SK-N-SH (cell line): ENCODE data around the gene PXMP4.

ENCODE experiments used
- MXI1 ChIP-seq: IDR thresholded peaks from 2 replicates; pipeline ENCODE4 v1.6.1; 2012; ENCODE audit warnings: mild to moderate bottlenecking, low read depth, low read length, improper control_type of control experiment
- RAD21 ChIP-seq: IDR thresholded peaks from 2 replicates; pipeline ENCODE4 v1.6.1; 2012; ENCODE audit warnings: mild to moderate bottlenecking, low read length
- RFX5 ChIP-seq: IDR thresholded peaks from 2 replicates; pipeline ENCODE4 v1.6.1; 2012; ENCODE audit warnings: mild to moderate bottlenecking, improper control_type of control experiment, low read length
- TAF1 ChIP-seq: IDR thresholded peaks from 2 replicates; pipeline ENCODE4 v1.6.1; 2012; ENCODE audit warnings: low read depth, mild to moderate bottlenecking, low read length, moderate library complexity, borderline replicate concordance
- YY1 ChIP-seq: IDR thresholded peaks from 2 replicates; pipeline ENCODE4 v1.4.0; 2012; ENCODE audit warnings: low read depth, mild to moderate bottlenecking
- TF ChIP-seq, protein P1 (sequence below): IDR thresholded peaks from 2 replicates; pipeline ENCODE4 v1.6.1; 2012; ENCODE audit warnings: mild to moderate bottlenecking, low read depth, low read length, moderate library complexity
- TF ChIP-seq, protein P2 (sequence below): fragments of 200-600 bp; sonication (generic); IDR thresholded peaks from 2 replicates; pipeline ENCODE4 v1.6.1; 2017; ENCODE audit warnings: antibody characterized with exemption, mild to moderate bottlenecking, moderate library complexity

DNA sequence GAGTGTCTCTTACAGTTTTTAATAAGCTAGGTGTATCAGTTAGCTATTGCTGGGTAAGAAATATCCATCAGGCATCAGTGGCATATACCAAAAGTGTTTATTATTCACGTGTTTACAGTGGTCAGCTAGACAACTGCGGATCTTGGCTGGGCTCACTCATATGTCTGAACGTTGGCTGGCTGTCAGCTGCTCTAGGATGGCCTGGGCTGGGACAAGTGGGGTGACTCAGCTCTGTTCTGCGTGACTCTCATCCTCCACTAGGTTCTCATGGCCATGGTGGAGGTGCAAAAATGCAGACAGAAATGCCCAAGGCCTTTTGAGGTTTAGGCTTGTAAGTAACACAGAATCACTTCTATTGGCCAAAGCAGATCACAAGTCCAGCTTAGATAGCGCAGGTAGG lies 33.7 kb upstream of the PXMP4 start:
- TF ChIP-seq, protein P1, sequence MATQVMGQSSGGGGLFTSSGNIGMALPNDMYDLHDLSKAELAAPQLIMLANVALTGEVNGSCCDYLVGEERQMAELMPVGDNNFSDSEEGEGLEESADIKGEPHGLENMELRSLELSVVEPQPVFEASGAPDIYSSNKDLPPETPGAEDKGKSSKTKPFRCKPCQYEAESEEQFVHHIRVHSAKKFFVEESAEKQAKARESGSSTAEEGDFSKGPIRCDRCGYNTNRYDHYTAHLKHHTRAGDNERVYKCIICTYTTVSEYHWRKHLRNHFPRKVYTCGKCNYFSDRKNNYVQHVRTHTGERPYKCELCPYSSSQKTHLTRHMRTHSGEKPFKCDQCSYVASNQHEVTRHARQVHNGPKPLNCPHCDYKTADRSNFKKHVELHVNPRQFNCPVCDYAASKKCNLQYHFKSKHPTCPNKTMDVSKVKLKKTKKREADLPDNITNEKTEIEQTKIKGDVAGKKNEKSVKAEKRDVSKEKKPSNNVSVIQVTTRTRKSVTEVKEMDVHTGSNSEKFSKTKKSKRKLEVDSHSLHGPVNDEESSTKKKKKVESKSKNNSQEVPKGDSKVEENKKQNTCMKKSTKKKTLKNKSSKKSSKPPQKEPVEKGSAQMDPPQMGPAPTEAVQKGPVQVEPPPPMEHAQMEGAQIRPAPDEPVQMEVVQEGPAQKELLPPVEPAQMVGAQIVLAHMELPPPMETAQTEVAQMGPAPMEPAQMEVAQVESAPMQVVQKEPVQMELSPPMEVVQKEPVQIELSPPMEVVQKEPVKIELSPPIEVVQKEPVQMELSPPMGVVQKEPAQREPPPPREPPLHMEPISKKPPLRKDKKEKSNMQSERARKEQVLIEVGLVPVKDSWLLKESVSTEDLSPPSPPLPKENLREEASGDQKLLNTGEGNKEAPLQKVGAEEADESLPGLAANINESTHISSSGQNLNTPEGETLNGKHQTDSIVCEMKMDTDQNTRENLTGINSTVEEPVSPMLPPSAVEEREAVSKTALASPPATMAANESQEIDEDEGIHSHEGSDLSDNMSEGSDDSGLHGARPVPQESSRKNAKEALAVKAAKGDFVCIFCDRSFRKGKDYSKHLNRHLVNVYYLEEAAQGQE = no peak
- TF ChIP-seq TAF1 (no peak), RFX5 (no peak), RAD21 (no peak), YY1 (no peak), MXI1 (no peak)
- TF ChIP-seq, protein P2, sequence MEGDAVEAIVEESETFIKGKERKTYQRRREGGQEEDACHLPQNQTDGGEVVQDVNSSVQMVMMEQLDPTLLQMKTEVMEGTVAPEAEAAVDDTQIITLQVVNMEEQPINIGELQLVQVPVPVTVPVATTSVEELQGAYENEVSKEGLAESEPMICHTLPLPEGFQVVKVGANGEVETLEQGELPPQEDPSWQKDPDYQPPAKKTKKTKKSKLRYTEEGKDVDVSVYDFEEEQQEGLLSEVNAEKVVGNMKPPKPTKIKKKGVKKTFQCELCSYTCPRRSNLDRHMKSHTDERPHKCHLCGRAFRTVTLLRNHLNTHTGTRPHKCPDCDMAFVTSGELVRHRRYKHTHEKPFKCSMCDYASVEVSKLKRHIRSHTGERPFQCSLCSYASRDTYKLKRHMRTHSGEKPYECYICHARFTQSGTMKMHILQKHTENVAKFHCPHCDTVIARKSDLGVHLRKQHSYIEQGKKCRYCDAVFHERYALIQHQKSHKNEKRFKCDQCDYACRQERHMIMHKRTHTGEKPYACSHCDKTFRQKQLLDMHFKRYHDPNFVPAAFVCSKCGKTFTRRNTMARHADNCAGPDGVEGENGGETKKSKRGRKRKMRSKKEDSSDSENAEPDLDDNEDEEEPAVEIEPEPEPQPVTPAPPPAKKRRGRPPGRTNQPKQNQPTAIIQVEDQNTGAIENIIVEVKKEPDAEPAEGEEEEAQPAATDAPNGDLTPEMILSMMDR = no peak
